ENCODE data around the gene ASB15.

Gene ASB15

DNA sequence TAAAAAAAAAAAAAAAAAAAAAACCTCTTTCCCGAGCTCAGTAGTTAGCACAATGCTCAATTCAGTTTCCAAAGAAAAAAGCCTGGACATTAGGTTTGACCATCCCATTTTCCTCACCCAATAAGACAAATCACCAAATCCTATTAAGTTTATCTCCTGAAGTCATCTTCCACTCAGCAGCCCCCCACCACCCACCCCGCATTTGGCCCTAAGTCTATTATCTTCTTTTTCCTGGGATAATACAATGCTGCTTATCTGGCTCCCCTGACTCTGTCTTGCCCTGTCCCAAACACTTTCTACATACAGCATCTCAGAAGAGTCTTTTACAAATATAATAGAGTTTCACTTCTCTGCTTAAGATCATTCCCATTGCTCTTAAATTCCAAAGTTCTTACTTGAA lies 36.3 kb downstream of the ASB15 start:
- DNase-seq = no peak

DNA sequence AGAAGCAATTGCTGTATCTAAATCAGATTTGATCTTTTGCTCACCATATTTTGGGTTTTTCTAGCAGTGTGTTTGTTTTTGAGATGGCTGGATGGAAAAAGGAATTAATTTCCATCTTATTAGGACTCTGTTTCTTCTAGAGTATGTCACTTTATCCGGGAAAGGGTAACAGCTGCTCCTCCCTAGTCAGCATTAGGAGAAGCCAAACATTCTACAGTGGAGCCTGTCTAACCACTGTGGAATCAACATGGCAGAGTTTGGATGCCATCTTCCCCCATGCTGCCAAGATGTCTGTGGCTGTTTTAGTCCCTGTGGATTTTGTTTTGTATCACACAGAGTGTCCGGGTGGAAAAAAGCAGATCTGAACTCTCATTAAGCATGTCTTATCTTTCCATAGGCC lies 38.0 kb downstream of the ASB15 start:
- DNase-seq = no peak

DNA sequence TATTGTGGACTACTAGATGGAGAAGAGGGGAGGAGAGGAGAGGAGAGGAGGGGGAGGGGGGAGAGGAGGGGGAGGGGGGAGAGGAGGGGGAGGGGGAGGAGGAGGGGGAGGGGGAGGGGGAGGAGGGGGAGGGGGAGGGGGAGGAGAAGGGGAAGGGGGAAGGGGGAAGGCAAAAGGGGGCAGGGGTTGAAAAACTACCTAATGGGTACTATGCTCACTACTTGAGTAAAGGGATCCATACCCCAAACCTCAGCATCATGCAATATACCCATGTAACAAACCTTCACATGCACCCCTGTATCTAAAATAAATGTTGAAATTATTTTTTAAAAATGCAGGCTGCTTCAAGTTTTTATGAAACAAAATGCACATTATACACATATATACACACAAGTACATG lies 39.0 kb downstream of the ASB15 start:
- no peak for DNase-seq

DNA sequence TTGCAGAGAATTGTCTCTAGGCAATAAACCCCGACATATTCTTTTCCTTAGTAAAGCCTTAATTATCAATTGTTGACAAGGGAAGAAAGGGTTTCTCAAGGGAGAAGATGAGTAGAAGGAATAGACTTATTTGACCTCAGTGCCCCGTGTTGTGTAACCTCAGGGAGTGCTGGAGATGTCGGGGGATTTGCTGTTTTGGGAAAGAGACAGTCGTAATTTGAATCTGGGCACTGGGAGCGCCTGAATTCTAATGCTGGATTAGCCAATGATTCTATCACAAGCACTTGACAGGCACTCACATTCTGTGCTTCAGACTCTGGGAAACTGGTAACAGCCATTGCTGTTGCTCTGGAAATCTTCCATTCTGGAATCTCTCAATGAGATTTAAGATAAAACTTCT lies 40.3 kb downstream of the ASB15 start:
- DNase-seq = no peak

DNA sequence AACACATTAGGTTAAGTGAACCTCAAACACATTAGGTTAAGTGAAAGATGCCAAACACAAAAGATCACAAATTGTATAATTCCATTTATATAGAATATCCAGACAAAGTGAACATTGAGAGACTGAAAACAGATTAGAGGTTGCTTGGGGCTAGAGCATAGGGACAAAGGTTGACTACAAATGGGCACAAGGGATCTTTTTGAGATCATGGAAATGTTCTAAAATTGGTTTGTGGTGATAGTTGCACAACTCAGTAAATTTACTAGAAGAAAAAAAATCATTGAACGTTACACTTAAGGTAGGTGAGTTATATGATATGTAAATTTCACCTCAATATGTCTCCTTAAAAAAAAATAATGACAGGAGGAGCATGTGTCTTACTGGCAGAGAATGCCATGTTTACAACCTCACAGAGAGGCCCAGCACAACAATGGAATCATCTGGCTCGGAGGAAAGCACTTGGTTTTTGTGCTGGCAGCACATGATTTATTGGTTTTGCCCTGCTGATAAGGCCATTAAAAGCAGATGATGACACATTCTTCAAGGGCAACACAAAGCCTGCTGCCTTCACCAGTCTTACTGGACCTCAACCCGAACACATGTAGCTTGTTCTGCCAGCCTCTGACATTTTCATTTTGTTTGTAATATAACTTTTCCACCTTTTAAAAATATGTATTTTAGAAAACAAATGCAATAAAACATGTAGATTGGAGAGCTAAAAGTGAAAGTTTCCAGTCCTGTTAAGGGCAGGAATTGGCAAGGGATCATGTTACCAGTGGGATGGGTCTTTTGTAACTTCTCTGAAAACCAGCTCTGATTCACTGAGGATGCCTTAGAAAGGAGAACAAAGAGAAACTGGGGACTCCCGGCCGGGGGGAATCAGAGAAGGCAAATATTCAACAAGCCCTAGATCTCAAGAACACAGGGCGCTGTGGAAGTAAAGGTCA lies 42.1 kb downstream of the ASB15 start:
- DNase-seq = peak; percentile 56

DNA sequence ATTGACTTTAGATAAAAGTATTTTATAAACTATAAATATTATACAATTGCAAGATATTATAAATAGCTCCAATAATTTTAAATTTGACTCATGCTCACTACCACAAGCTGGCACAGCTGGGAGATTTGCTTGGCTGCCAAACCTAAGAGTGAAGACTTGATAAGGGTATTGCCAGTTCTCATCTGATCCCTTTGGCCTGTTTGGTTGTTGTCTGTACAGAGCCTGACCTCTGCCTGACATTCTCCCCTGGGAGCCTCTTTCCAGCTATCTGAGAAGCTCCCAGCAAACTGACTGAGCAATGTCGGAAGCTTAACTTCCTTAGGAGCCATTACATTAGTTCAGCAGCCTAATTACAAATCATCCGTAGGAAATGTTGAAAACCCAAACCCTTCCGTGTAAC lies 43.9 kb downstream of the ASB15 start:
- no peak for DNase-seq

DNA sequence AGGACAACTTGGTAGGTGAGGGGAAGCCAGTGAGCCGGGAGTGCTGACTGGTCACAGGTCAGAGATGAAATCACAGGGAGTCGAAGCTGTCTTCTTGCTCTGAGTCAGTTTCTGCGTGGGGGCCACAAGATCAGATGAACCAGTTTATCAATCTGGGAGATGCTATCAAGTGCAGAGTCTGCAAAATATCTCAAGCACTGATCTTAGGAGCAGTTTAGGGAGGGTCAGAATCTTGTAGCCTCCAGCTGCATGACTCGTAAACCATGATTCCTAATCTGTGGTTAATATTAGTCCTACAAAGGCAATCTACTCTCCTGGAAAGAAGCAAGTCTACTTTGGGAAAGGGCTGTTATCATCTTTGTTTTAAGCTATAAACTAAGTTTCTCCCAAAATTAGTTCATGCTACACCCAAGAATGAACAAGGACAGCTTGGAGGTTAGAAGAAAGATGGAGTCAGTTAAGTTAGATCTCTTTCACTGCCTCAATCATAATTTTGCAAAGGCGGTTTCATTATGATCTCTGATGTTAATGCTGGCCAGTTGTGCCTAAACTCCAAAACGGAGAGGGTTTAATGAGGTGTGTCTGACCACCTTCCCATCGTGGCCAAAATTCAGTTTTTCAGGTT lies 45.6 kb downstream of the ASB15 start:
- DNase-seq = no peak

DNA sequence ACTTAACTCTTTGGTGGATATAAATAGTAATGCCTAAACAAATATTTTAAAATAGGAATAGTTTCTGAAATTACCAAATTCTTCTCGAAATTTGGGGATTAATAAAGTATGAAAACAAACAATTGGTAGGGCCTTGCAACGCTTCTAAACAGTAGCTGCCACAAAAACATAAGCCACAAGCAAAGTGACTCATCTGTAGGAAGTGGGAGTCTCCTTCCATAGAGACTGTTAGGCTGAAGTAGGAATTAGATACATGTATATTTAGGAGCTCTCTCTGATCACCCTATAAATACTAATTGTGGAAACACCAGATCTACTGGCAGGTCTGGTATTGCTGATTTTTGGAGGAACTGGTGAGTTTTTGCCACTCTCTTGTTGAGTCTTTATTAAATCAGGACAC lies 48.3 kb downstream of the ASB15 start:
- no peak for DNase-seq

DNA sequence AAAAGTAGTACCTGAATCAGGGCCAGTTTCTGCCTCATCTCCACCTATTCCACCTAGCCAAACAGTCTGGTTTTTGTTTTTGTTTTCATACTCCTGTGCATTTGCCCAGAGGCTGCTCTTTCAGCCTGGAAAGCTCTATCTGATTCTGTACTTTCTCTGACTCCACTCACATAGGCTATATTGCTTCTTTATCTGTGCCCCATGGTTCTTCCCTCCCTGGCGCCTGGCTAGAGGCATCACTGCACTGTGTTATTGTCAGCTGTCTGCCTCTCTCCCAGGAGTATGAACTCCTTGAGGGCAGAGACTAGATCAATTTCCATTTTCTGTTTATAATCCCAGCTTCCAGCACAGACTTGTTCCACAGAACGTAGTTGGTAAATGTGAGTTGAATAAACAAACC lies 49.0 kb downstream of the ASB15 start:
- no peak for DNase-seq

DNA sequence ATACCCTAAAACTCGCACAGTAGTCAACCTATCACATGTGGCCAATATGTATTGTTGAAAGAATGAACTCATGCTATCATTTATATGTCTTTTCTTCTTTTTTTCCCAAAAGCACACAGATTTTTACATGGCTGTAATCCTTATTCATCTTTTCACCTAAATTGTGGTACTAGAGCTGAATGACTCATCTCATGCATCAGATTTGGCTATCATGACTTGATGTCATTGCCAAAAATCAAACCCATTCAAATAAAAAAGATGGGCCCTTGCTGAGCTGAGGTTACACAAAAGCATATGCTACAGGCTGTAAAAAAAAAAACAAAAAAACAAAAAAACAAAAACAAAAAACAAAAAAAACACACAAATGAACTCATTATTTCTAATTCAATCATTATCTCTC lies 50.8 kb downstream of the ASB15 start:
- DNase-seq = no peak

DNA sequence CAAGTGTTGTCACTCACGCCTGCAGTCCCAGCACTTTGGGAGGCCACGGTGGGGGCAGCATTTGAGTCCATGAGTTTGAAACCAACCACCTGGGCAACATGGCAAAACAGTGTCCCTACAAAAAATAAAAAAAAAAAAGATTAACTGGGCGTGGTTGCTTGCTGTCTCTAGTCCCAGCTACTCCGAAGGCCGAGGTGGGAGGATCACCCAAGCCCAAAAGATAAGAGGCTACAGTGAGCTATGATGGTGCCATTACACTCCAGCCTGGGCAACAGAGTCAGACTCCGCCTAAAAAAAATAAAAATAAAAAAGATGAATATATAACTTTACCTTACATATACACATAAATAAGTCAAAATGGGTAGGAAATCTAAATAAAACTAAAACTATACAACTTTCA lies 51.5 kb downstream of the ASB15 start:
- DNase-seq = no peak

DNA sequence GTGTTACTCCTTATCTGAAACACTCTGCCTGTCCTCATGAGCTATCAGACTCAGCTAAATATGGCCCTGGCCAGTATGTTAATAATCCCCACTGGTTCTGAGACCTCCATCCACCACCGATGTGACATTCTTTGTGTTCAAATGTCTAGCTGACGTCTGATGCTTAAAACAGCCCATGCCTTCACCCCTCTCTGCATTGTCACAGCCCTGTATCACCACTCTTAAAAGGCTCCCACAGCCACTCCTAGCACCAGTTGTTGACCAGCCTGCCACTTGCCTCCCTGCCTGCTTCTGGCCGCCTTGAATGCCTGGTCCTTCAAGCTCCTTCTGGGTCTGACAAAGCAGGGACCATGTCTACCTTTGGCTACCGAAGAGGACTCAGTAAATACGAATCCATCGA lies 54.0 kb downstream of the ASB15 start, which contains the start of gene LMOD2:
Gene LMOD2, plus strand, starts transcription at position 253 of the 400 bp plus-strand sequence. Its CDS starts 98 bp downstream, at position 351.
- DNase-seq = no peak

DNA sequence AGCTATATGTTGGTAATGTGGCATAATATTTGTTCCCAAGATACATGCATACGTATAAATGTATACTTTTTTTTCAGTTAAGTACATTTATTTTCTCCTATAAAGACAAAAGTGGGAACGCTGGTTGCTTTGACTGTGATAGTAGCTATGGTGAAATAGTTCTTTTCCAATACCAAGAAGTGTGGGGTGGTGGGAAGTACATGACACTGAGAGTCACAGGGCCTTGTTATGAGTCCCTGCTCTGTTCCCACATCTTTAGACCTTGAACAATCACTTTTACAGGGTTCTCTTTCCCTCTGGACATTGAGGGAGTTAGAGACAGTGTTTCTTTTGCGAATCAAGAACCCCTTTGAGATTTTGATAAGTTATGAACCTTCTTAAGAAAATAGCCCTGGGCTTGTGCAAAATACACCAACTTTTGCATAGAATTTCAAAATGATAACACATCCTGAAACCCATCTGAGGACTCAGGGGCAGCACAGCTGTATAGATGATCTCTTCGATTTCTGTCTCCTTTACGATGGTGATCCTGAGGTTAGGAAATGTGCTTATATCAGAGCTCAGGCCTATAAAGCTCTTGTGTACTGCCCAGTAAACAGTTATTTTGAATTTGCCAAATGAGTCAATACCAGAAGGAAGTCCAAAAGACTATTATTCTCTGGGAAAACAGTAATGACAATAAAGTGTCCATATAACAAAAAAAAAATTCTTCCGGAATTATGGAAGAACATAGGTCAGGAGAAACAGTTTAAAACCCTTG lies 55.1 kb downstream of the ASB15 start:
- no peak for DNase-seq

DNA sequence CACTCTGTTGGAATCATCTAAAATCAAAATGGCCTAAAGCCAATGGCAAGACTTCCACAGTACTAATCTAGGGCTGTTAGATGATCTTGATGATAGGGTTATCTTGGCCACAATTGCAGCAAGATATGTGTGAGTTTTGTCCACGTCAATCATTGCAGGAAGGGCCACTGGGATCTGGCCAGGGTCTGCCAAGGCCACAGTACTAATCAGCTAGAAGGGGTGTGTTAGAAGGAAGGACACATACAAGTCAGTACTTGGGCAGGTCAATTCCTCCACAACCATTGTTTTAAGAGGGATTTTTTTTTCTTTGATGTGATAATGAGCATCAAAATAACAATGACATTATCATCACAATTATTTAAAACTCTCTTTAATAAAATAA lies 55.7 kb downstream of the ASB15 start:
- DNase-seq = no peak

DNA sequence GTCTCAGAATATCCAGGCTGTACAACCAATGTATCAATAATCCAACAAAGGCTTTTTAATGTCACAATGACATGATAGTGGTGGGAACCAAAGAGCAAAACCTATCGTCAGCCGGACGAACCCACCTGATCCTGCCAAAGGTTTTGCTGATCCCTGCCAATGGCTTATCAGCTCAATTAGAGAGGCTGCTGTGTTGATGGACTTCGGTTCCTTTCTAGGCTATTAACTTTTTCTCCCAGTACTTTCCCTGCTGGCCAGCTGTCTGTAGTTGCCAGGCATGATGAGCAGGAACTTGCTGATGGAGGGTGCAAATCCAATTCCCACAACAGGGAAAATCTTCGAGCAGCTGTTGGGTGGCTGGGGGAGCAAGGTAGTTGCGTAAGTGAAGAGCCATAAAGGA lies 56.4 kb downstream of the ASB15 start:
- DNase-seq = no peak

DNA sequence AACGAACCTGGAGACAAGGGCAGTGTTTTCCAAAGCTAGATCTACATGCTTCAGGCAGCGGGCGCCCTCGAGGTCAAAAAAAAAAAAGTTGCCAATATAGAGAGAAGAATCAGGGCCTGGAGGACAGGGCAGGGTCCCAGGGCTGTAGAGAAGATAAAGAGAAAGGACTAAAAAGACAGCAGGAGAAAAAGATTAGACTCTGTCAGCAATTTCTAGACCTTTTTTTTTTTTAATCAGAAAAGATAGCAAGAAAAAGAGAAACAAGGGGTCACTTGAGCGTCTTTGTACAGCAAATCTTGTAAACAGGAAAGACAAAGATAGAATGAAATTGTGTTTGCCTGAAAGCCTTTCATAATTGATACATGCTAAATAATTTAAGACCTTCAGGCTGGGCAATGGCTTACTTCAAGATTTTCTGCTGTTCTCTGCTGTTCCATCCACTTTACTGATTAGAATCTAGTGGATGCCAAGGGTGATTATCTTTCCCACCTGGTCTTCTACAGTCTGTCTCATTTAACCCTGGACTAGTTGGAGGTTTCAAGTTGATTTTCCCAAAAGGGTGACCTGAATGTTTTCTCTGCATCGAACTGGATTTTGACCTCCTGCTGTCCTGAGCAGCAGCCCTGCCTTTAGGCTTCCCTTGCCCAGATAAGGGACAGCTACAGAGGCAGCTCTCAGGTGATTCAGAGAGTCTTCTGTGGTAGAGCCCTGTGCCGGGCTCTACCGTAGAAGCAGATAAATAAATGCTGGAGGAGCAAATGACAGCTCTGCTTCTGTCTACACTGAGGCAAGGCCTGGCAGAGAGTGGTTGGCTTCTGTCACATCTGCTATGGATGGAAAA lies 59.1 kb downstream of the ASB15 start:
- DNase-seq = no peak

DNA sequence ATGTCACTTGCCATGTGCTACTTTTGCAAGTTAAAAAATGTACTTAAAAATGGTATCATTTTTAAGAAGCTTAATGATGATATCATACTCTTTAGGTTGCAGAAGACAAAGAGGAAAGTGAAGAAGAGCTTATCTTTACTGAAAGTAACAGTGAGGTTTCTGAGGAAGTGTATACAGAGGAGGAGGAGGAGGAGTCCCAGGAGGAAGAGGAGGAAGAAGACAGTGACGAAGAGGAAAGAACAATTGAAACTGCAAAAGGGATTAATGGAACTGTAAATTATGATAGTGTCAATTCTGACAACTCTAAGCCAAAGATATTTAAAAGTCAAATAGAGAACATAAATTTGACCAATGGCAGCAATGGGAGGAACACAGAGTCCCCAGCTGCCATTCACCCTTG lies 60.1 kb downstream of the ASB15 start:
- DNase-seq = no peak

DNA sequence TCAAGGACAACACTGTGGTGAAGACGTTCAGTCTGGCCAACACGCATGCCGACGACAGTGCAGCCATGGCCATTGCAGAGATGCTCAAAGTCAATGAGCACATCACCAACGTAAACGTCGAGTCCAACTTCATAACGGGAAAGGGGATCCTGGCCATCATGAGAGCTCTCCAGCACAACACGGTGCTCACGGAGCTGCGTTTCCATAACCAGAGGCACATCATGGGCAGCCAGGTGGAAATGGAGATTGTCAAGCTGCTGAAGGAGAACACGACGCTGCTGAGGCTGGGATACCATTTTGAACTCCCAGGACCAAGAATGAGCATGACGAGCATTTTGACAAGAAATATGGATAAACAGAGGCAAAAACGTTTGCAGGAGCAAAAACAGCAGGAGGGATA lies 60.7 kb downstream of the ASB15 start:
- no peak for DNase-seq

DNA sequence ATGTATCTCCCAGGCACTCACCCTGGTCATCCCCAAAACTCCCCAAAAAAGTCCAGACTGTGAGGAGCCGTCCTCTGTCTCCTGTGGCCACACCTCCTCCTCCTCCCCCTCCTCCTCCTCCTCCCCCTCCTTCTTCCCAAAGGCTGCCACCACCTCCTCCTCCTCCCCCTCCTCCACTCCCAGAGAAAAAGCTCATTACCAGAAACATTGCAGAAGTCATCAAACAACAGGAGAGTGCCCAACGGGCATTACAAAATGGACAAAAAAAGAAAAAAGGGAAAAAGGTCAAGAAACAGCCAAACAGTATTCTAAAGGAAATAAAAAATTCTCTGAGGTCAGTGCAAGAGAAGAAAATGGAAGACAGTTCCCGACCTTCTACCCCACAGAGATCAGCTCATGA lies 61.1 kb downstream of the ASB15 start:
- no peak for DNase-seq

DNA sequence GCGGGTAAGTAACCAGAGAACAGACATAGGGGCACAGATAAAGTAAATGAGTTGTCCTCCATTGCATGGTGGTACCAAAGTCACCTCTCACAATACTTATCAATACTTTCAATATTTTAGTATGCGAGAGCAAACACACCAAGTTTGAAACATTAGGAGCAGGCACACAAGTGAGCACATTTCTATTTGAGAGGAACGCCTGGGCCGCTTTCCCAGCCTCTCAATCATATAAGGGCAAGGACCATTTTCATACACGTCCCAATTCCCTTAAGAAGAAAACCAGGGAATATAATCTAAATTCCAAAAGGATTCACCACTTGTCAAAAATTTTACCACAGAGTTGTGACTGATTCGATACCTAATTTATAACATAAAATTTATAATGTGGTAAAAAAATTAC lies 61.6 kb downstream of the ASB15 start:
- DNase-seq = no peak

DNA sequence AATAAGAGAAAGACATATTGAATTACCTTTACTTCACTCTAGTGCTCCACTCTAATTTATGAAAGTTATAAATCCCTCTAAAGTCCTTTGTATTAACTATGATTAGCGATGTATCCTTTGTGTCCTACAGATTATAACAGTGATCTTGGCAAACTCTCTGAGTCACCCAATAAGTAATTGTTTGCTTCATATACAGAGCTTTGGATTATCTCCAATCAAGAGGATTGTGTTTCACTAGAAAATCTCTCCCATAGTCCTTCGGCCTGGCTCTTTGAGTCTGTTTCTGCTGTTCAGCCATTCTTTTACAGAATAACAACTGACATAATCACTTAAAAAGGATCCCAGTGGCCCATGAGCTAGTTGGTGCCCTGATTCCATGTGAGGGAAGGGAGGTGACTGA lies 63.5 kb downstream of the ASB15 start:
- DNase-seq = no peak

DNA sequence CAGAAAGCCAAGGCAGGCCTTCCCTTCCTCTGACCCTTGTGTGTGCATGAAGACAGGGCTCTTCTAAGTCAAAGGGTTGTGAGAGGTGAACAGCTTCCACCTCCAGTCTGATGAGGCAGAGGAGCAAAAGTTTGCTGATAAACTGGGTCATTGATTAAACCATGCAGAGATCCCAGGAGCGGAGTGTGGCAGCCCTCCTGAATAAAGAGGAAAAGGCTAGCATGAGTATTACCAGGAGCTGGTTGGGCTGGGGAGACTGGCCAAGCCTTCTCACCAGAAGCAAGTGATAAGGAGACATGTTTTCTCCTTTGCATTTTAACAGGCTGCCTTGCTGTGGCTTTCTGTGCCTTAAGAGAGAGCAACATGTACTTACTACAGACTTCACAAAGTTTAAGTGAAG lies 64.3 kb downstream of the ASB15 start:
- no peak for DNase-seq

DNA sequence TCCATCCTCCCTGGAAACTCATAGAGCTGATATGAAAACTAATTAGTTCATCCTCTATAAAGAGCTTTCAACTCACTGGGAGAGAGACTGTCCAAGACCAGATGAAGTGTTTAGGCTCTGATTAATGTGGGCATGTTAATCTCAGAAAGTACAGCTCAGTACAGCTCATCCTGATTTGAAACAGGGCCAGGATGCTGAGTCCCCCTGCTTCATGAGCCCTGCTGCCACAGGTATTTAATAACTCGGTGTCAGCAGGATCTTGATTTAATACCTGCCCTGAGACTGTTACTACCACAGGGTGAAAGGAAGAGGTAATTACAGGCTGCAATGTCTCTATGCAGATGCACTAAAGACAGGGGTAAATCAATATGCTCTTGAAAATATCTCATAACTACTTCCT lies 64.9 kb downstream of the ASB15 start:
- DNase-seq = no peak
